DLD1 (cell line): ENCODE measurements around the gene PKD1L1.
"Not testable (repeated sequence)": the region's sequence is repeated elsewhere in the genome, so short reads cannot be mapped to it uniquely, and the experiment has no call there.

Source experiments
- in situ Hi-C: cut with HindIII; loops from 2 replicates; pipeline ENCODE4 v1.10.0; 2017; ENCODE audit warnings: low sequenced_read_pairs

The PKD1L1 gene

GRCh38 chr7:47778153-47778661 is 170.1 kb downstream of the PKD1L1 start:
- in situ Hi-C loops, result no loop called here

DNA sequence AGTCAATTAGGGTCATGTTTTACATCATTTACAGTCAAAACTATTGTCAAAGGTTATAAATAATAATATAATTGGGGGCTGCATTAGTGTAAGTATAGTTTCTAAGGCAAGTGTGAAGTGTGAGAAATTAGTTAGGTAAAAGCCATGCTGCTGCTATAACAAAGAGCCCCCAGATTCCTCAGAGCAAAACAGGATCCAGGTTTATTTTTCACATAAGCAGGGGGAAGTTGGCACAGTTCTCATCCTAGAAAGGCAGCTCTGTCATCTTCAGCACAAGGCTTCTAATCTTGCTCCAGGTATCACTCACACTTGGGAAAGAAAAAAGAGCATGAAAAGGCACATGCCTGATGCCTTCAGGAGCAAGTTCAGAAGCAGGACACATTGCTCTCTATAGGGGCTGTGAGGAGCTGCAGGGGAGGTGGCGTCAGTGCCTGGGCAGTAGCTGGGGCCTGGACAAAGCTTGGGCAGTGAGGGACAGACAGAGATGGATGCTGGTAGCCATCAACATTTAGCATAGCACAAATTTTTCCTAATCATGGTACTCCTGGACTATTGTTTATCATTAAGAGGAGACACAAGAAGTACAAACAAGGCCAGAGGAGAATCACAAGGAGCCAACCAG is 170.6 kb downstream of the PKD1L1 start:
- in situ Hi-C loops, result no loop called here

- in situ Hi-C loops, result no loop called here
These were observed 171.9 kb downstream of the PKD1L1 start for GRCh38 chr7:47776335-47776734.

DNA sequence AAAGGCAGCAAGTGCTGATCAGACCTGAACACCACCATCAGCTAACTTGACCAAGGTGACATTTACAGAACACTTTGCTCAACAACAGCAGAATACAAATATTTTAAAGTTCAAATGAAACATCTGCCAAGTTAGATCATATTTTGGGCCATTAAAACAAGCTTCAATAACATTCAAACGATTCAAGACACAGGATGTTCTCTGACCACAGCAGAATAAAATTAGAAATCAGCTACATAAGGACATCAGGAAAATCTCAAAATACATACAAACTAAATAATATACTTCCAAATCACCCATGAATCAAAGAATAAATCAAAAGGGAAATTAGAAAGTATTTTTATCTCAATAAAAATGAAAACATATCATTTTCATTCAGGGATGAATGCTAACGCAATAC is 173.0 kb downstream of the PKD1L1 start:
- in situ Hi-C loops, result no loop called here

GRCh38 chr7:47772492-47772891 is 175.8 kb downstream of the PKD1L1 start:
- in situ Hi-C loops, result no loop called here

- in situ Hi-C loops, result no loop called here
These were observed 176.3 kb downstream of the PKD1L1 start for GRCh38 chr7:47771990-47772360.

GRCh38 chr7:47771336-47771989 is 176.8 kb downstream of the PKD1L1 start:
- in situ Hi-C loops, result no loop called here

GRCh38 chr7:47766126-47766525 is 182.1 kb downstream of the PKD1L1 start:
- in situ Hi-C loops, result no loop called here

DNA sequence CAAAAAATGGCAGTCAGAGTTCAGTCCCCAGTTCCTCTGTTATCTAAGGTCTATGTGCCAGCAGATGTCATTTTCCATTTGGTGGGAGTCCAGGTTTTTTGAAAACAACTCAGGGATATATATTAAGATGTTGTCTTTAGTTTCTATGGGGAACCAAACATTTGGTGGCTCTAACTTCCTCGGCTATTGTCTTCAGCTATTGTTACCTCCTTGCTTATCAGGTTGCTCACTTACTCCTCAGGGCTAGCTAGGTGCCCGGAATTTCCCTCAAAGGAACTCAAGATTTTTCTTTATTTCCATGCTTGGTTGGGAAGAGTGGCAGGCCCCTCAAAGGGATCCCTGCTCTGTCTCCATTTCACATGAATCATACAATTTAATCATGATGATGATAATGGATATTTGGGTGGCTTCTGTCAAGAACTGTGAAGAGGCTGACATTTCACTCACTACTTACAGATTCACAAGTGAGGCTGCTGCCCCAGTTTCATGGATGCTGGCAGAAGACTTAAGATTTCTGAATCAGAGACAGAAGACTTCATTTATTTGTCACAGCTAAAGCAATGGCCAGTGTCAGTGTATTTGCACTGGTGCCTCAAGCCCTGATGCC is 182.8 kb downstream of the PKD1L1 start:
- in situ Hi-C loops, result no loop called here

- in situ Hi-C loops, result no loop called here
These were observed 183.5 kb downstream of the PKD1L1 start for GRCh38 chr7:47764746-47765145.

GRCh38 chr7:47763063-47763974 is 184.9 kb downstream of the PKD1L1 start:
- in situ Hi-C loops, result no loop called here

DNA sequence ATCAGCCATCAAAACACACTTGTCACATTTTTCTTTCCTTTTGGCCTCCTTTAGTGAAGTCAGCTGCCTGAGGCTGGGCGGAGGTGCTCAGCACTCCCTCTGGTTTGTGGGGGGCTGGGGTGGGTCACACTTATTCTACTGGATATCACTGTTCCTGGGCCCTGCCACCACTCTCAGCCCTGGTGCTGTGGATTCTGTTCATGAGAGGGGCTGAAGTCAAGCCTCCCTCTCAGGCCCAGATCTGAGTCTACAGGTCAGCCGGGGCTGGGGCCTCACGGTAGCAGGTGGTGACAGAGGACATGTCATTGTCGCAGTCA is 185.6 kb downstream of the PKD1L1 start:
- in situ Hi-C loops, result no loop called here

- in situ Hi-C loops, result no loop called here
These were observed 186.1 kb downstream of the PKD1L1 start for GRCh38 chr7:47762207-47762606.

- in situ Hi-C loops, result no loop called here
These were observed 189.1 kb downstream of the PKD1L1 start for GRCh38 chr7:47759056-47759706.

GRCh38 chr7:47758546-47758945 is 189.7 kb downstream of the PKD1L1 start:
- in situ Hi-C loops, result no loop called here

GRCh38 chr7:47757921-47758411 is 190.3 kb downstream of the PKD1L1 start:
- in situ Hi-C loops, result no loop called here

- in situ Hi-C loops, result no loop called here
These were observed 191.6 kb downstream of the PKD1L1 start for GRCh38 chr7:47756636-47757035.

GRCh38 chr7:47755248-47755647 is 193.0 kb downstream of the PKD1L1 start:
- in situ Hi-C loops, result no loop called here

DNA sequence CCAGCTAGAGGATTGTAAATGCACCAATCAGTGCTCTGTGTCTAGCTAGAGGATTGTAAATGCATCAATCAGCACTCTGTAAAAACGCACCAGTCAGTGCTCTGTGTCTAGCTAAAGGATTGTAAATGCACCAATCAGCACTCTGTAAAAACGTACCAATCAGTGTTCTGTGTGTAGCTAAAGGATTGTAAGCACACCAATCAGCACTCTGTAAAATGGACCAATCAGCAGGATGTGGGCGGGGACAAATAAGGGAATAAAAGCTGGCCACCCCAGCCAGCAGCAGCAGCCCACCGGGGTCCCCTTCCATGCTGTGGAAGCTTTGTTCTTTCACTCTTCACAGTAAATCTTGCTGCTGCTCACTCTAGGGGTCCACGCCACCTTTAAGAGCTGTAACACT is 196.5 kb downstream of the PKD1L1 start:
- in situ Hi-C loops, result not testable (repeated sequence)

- in situ Hi-C loops, result no loop called here
These were observed 197.2 kb downstream of the PKD1L1 start for GRCh38 chr7:47751043-47751442.

DNA sequence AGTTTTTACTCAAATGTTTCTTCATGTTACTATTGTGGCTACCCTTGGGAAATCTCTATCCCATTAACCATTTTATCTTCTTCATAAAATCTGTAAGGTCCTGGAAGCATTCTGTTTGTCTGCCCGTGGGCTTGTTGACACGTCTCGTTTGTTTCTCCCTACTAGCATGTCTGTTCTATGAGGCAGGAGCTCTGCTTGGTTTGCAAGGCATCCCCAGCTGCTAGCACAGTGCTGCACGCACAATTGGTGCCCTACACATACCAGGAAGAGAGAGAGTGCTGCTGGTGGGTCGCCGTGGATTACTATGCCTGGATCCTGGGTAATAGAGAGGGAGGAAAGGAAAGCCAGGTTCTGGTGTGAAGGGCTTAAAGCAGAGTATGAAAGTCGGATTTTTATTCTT is 200.2 kb downstream of the PKD1L1 start:
- in situ Hi-C loops, result no loop called here
